ENCODE measurements around the gene AGTR1.
A peak's percentile ranks its signal among the peaks of the same experiment; 100 is the strongest.

The AGTR1 gene

DNA sequence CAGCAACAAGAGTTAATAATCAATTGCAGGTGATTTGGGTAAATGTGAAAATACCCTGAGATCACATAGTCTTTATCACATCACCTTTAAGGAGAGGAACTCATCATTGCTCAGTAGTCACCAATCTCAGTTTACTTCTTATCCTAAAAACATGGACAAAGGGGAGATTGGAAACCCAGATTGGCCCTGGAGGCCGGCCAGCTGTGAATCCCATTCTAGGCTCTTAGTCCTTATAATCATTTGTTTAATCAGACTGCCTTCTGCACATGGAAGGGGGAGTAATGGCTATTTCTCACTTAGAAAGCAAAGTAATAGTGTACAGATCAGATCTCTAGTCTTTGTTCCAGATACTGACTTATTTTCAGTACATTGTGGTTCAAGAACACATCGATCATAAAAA, 92.7 kb downstream of the AGTR1 start:
- no peak for DNase-seq (ENCODE audit: low read depth)
- TF ChIP-seq, protein P1, sequence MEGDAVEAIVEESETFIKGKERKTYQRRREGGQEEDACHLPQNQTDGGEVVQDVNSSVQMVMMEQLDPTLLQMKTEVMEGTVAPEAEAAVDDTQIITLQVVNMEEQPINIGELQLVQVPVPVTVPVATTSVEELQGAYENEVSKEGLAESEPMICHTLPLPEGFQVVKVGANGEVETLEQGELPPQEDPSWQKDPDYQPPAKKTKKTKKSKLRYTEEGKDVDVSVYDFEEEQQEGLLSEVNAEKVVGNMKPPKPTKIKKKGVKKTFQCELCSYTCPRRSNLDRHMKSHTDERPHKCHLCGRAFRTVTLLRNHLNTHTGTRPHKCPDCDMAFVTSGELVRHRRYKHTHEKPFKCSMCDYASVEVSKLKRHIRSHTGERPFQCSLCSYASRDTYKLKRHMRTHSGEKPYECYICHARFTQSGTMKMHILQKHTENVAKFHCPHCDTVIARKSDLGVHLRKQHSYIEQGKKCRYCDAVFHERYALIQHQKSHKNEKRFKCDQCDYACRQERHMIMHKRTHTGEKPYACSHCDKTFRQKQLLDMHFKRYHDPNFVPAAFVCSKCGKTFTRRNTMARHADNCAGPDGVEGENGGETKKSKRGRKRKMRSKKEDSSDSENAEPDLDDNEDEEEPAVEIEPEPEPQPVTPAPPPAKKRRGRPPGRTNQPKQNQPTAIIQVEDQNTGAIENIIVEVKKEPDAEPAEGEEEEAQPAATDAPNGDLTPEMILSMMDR (conservative IDR thresholded peaks at IDR 0.05; ENCODE audit: low read depth, low read length) = no peak

DNA sequence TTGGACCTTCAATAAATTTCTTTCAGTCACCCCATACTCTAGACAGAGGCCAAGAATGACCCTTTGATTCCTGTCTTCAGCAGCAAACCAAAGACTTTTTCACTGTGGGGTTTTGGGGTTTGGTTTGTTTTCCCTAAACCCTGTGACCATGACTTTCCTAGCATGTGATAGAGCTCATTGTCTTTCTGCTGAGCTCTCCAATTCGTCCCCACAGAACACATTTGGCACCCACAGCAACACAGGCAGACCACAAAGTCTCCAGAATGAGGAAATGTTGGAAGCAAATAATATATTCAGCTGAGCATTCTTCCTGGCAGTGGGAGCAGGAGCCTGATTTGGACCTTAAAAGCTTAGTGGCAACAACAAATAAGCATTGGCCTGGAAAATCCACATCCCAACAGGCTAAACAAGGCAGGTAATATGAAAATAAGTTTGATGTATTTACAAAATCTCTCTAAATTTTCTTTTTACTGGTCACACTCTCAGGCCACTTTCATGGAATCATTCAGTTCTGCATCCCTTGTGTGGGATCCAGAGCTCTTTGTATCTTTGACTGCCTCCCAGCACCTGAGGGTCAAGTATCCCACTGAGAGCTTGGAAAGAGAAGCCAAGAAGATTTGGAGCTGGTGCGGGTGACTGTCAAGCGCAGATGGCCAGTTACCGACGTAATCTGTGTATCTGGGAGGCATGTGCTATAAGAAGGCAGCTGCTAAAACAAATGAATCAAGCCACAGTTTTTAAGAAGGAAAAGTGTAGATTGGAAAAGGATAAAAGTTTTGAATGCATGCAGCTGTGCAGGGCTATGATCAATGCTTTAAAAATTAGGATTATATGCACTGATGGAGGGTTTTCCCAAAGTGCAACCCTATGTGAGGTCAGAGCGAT, 93.4 kb downstream of the AGTR1 start:
- TF ChIP-seq, protein P1 (conservative IDR thresholded peaks at IDR 0.05; ENCODE audit: low read depth, low read length) = no peak
- no peak overlapping the region for H3K4me3 ChIP-seq (ENCODE audit: low read depth, low read length)
- peak; percentile 54 for DNase-seq (ENCODE audit: low read depth)

More for the DNA sequence above, 92.7 kb downstream of the AGTR1 start:
- H3K4me3 ChIP-seq (ENCODE audit: low read depth, low read length) = no peak overlapping the region

DNA sequence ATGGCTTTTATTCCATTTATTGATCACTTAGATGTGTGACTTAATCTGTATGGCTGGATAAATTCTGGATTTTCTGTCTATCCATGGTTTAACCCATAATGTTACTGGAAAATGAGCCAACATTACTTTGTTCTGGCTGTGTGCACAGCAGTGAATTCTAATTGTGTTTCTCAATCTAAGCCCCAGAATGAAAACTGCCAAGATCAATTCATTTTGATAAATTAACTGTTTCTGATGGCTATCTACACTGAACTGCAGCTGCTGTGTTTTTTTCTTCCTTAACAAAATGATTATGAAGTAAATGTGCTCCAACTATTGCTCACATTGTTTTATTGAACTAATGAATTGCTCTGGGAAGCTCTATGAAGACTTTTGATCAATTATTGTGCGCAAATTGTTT, 94.2 kb downstream of the AGTR1 start:
- TF ChIP-seq, protein P1 (conservative IDR thresholded peaks at IDR 0.05; ENCODE audit: low read depth, low read length) = no peak
- DNase-seq (ENCODE audit: low read depth) = no peak
- no peak overlapping the region for H3K4me3 ChIP-seq (ENCODE audit: low read depth, low read length)

DNA sequence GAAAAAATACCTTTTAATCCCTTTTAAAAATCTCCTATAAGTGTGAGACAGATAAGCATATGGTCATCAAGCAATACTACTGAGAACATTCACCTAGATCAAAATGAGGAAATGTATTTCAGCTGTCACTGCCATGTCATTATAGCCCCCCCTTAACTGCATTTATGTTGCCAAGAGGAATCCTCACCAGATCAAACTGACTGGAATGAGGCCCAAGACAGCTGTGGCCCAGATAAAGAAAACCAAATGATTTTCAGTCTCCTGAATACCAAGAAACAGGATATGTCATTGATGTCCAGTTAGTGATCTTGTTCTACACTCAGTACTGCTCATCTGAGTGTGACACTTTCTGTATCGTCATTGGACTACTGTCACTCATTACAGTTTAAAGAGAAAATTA, 94.8 kb downstream of the AGTR1 start:
- H3K4me3 ChIP-seq (ENCODE audit: low read depth, low read length) = no peak overlapping the region
- TF ChIP-seq, protein P1 (conservative IDR thresholded peaks at IDR 0.05; ENCODE audit: low read depth, low read length) = no peak
- DNase-seq (ENCODE audit: low read depth) = no peak

Data from choroid plexus epithelial cell (primary cell).